K562 (cell line): Measurements from ENCODE around the gene PSMD1. TPM values are rescaled to one million over a fixed set of nuclear protein-coding genes. Genes with fewer than 3 reads are reported as not detected.

Experiments
- SUPT5H ChIP-seq: fragments of 450-650 bp; IDR thresholded peaks from 2 replicates; pipeline ENCODE4 v1.6.1; 2016
- TBL1XR1 ChIP-seq, 2 experiments: IDR thresholded peaks; 2 replicates each; pipeline ENCODE4 v1.6.1; 2012; ENCODE audit warnings: improper control_type of control experiment in 2 of 2, low read length in 2 of 2, mild to moderate bottlenecking in 1 of 2
- ZNF174 ChIP-seq: fragments of 250-450 bp; sonication (Bioruptor Pico); IDR thresholded peaks from 2 replicates; pipeline ENCODE4 v1.4.0; 2020; ENCODE audit warnings: mild to moderate bottlenecking
- ZNF507 ChIP-seq: conservative IDR thresholded peaks from 2 replicates; pipeline ENCODE4 v1.6.1; 2017; ENCODE audit warnings: missing genetic modification characterization, missing compliant biosample characterization
- polyA plus RNA-seq, 8 experiments: library from polyadenylated mRNA; depleted of rRNA in 4 of 8; stranded (reverse) in 5 of 8; unstranded in 3 of 8; fragments of >200 nt; fragmentation: Nextera tagmentation in 2 of 8; fragmentation: Illumina TruSeq in 1 of 8; extraction: Ambion mirVana in 2 of 8; extraction: Trizol in 1 of 8; gene quantifications; 2 replicates each; pipeline versions ENCODE4 v1.2.1 to v1.2.3, GENCODE V29; 2011 to 2014; ENCODE audit warnings: inconsistent platforms in 1 of 8, missing spikeins in 1 of 8
- total RNA-seq, 7 experiments: library from RNA; depleted of rRNA in 6 of 7; stranded (reverse); fragments of >200 nt in 6 of 7; fragmentation: Illumina TruSeq in 2 of 7; extraction: Trizol in 2 of 7; gene quantifications; 2 replicates each; pipeline versions ENCODE4 v1.2.1 to v1.2.3, GENCODE V29; 2011 to 2021; ENCODE audit warnings: low replicate concordance in 1 of 7
- TF ChIP-seq, protein P1 (sequence below), 2 experiments: fragments of 450-650 bp; formaldehyde crosslinking in 1 of 2; IDR thresholded peaks; 2 replicates each; pipeline versions ENCODE4 v1.4.0 to v1.6.1; 2014 to 2020; ENCODE audit warnings: mild to moderate bottlenecking in 2 of 2, borderline replicate concordance in 1 of 2, low read depth in 1 of 2

Gene PSMD1
- total and polyA plus RNA-seq, 9 of the 15 experiments (the other 6 are each of a cell fraction or from before 2014, with no cell fraction given), result 100 to 257 (median 147) TPM

DNA sequence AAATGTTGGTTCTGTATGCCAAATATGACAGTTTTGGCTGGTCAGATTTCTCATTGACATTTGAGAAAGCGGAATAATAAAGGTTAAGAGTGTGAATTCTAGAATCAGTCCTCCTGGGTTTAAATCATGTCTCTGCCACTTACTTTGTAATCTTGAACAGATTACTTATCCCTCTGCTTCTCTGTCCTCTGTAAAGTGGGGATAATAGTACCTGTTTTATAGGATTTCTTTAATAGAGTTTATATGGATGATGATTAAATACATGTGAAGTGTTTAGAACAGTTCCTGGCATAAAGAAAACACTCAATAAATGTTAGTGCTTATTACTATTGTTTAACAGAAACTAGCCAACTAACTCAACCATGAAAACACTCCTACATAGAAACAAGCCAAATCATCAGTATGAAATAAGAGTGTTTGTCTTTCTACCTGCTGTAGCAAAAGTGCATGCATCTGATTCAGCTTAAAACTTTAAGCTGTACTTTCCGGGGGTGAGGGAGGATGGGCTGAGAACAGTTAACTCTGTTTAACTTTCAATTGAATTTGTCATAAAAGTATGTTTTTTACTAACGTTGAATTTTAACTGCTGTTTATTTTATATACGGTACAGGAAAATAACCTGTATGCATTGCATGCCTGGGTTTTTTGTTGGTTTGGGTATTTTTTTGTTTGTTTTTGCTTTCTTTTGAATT is 61.4 kb downstream of the PSMD1 start (continued):
- TF ChIP-seq, protein P1, sequence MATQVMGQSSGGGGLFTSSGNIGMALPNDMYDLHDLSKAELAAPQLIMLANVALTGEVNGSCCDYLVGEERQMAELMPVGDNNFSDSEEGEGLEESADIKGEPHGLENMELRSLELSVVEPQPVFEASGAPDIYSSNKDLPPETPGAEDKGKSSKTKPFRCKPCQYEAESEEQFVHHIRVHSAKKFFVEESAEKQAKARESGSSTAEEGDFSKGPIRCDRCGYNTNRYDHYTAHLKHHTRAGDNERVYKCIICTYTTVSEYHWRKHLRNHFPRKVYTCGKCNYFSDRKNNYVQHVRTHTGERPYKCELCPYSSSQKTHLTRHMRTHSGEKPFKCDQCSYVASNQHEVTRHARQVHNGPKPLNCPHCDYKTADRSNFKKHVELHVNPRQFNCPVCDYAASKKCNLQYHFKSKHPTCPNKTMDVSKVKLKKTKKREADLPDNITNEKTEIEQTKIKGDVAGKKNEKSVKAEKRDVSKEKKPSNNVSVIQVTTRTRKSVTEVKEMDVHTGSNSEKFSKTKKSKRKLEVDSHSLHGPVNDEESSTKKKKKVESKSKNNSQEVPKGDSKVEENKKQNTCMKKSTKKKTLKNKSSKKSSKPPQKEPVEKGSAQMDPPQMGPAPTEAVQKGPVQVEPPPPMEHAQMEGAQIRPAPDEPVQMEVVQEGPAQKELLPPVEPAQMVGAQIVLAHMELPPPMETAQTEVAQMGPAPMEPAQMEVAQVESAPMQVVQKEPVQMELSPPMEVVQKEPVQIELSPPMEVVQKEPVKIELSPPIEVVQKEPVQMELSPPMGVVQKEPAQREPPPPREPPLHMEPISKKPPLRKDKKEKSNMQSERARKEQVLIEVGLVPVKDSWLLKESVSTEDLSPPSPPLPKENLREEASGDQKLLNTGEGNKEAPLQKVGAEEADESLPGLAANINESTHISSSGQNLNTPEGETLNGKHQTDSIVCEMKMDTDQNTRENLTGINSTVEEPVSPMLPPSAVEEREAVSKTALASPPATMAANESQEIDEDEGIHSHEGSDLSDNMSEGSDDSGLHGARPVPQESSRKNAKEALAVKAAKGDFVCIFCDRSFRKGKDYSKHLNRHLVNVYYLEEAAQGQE (IDR thresholded peaks at IDR 0.05; ENCODE audit: borderline replicate concordance), result no peak
- TF ChIP-seq, protein P1 (CRISPR knock-in tag; IDR thresholded peaks at IDR 0.05; ENCODE audit: low read depth), result no peak
- TF ChIP-seq SUPT5H (no peak), ZNF507 (no peak), TBL1XR1 (IDR thresholded peaks at IDR 0.05; ENCODE audit: low read length in 2 of 2) (no peak), ZNF174 (CRISPR knock-in tag) (no peak)
- TF ChIP-seq, all 486 proteins: peak for 0
